CD4-positive, alpha-beta T cell (primary cell): Measurements from ENCODE around the gene ZDBF2. TPM values are rescaled to one million over a fixed set of nuclear protein-coding genes. Genes with fewer than 3 reads are reported as not detected.

ENCODE experiments used
- ATAC-seq: fragments of 200-7000 bp; cut with Tn5 transposase; one replicate; pipeline ENCODE4 v1.10.0; 2022; ENCODE audit warnings: mild to moderate bottlenecking; ENCODE audit not compliant: poor library complexity
- CTCF ChIA-PET: fragments of 350-600 bp; sonication (Branson Sonifier 250); formaldehyde crosslinking; loops from one replicate; lab custom pipeline; 2021; ENCODE audit warnings: antibody characterized with exemption, inconsistent platforms; lab: Charles Lee
- POLR2A ChIA-PET: fragments of 350-600 bp; sonication (Branson Sonifier 250); formaldehyde crosslinking; loops from one replicate; lab custom pipeline; 2021; ENCODE audit warnings: antibody characterized with exemption, inconsistent platforms; lab: Charles Lee
- DNase-seq, 14 experiments: peaks; one replicate each; pipeline ENCODE4 v3.0.0-alpha.2; 2013 to 2020; ENCODE audit warnings: mixed read lengths in 2 of 14
- H3K27ac ChIP-seq, 2 donors: one replicate each; pipeline versions ENCODE4 v1.5.1 to v1.7.0; 2013; ENCODE audit warnings: low read length in 2 of 2, low read depth in 1 of 2, mild to moderate bottlenecking in 1 of 2
- H3K27me3 ChIP-seq, 2 experiments: 1 replicate in 1 of 2; 2 replicates in 1 of 2; pipeline versions ENCODE4 v1.6.1 to v1.7.0; 2013; ENCODE audit warnings: low read length in 2 of 2, control low read depth in 1 of 2, mild to moderate bottlenecking in 1 of 2, moderate library complexity in 1 of 2; ENCODE audit not compliant: insufficient read depth in 2 of 2, control insufficient read depth in 1 of 2
- H3K36me3 ChIP-seq: one replicate; pipeline ENCODE4 v1.6.1; 2013; ENCODE audit warnings: low read length, control low read depth; ENCODE audit not compliant: insufficient read depth
- H3K4me1 ChIP-seq: one replicate; pipeline ENCODE4 v1.6.1; 2013; ENCODE audit warnings: low read length, control low read depth; ENCODE audit not compliant: insufficient read depth
- H3K4me3 ChIP-seq: one replicate; pipeline ENCODE4 v1.5.1; 2013; ENCODE audit warnings: mild to moderate bottlenecking, low read length, moderate library complexity
- H3K9me3 ChIP-seq, 2 experiments: 1 replicate in 1 of 2; 2 replicates in 1 of 2; pipeline versions ENCODE4 v1.6.1 to v1.7.0; 2013; ENCODE audit warnings: low read length in 2 of 2, mild to moderate bottlenecking in 2 of 2, control low read depth in 1 of 2, moderate library complexity in 1 of 2; ENCODE audit not compliant: control insufficient read depth in 1 of 2, insufficient read depth in 1 of 2
- H3K27ac Mint-ChIP-seq: one replicate; pipeline ENCODE4 v1.8.0; 2020; ENCODE audit warnings: mixed read lengths
- H3K27me3 Mint-ChIP-seq: one replicate; pipeline ENCODE4 v1.8.0; 2021; ENCODE audit warnings: mixed read lengths
- H3K36me3 Mint-ChIP-seq: one replicate; pipeline ENCODE4 v1.8.0; 2021; ENCODE audit warnings: low read depth, mixed read lengths
- H3K4me1 Mint-ChIP-seq: one replicate; pipeline ENCODE4 v1.8.0; 2021; ENCODE audit warnings: low read depth, mixed read lengths
- H3K4me3 Mint-ChIP-seq: one replicate; pipeline ENCODE4 v1.8.0; 2020; ENCODE audit warnings: mild to moderate bottlenecking, mixed read lengths
- H3K9me3 Mint-ChIP-seq: one replicate; pipeline ENCODE4 v1.8.0; 2020; ENCODE audit warnings: mixed read lengths
- intact Hi-C, 2 experiments: fragments of 100-400 bp; cut with DNase I in 1 of 2; cut with micrococcal nuclease in 1 of 2; formaldehyde crosslinking; loops; one replicate each; pipeline versions ENCODE4 v1.15.1 to v1.9.0; 2023 to 2025; cut with DNase I, micrococcal nuclease
- total RNA-seq, 174 experiments: library from RNA in 2 of 174; stranded (reverse) in 2 of 174; gene quantifications; one replicate each; pipeline ENCODE4 v1.2.3 and lab custom pipeline; 2021 to 2026
- TF ChIP-seq, protein P1 (sequence below): fragments of 200-600 bp; IDR thresholded peaks from one replicate; pipeline ENCODE4 v1.8.0; 2022; ENCODE audit warnings: antibody characterized with exemption, mild to moderate bottlenecking

ZDBF2 gene
- total RNA-seq, 2 experiments from 2014 or later: 28.7 to 29.7 TPM

DNA sequence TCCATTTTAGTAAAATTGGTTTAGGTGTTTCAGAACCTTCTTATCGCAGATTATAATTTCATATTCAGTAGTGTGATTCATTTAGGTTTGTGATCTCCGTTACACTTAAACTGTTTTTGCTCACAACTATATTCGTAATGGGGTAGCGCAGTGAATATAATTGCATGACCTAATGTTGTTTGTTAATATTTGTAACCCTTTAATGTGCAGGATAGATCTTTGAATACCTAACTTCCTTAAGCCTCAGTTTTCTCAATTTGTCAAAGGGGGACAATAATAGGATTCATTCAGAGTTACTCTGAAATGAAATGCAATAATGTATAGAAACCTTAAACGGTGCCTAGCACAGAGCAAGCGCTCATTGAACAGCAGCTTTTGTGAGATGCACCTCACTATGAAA is 558 bp upstream of the ZDBF2 start:
- CTCF ChIA-PET: no interaction called here
- peak overlapping the region; percentile 65 for H3K4me3 ChIP-seq
- no peaks in the 10 kb centered on the region for H3K36me3 ChIP-seq
- Mint-ChIP-seq H3K36me3 (peaks cover 10% of the 10 kb centered on the region), H3K4me3 (peak overlapping the region; percentile 92), H3K9me3 (no peaks in the 10 kb centered on the region), H3K27ac (peak overlapping the region; percentile 88), H3K27me3 (peaks cover 75% of the 10 kb centered on the region), H3K4me1 (peaks cover 25% of the 10 kb centered on the region)
- no peak overlapping the region for H3K27ac ChIP-seq
- ATAC-seq (no peak), DNase-seq (no peak)
- intact Hi-C loops: loop anchor here (10.0 kb wide), 3 partner anchors 119 to 1991 kb away; partner anchors contain the start of genes EEF1B2 (in 1 of the 2), FASTKD2 (in 1 of the 2), MDH1B (in 1 of the 2) and NDUFS1 (in 1 of the 2)
- peaks cover 0 to 20% of the 10 kb centered on the region in 2 experiments for H3K9me3 ChIP-seq
- peaks cover 34 to 41% of the 10 kb centered on the region in 2 experiments for H3K27me3 ChIP-seq
- POLR2A ChIA-PET: no interaction called here
- peaks cover 15% of the 10 kb centered on the region for H3K4me1 ChIP-seq
- TF ChIP-seq, protein P1, sequence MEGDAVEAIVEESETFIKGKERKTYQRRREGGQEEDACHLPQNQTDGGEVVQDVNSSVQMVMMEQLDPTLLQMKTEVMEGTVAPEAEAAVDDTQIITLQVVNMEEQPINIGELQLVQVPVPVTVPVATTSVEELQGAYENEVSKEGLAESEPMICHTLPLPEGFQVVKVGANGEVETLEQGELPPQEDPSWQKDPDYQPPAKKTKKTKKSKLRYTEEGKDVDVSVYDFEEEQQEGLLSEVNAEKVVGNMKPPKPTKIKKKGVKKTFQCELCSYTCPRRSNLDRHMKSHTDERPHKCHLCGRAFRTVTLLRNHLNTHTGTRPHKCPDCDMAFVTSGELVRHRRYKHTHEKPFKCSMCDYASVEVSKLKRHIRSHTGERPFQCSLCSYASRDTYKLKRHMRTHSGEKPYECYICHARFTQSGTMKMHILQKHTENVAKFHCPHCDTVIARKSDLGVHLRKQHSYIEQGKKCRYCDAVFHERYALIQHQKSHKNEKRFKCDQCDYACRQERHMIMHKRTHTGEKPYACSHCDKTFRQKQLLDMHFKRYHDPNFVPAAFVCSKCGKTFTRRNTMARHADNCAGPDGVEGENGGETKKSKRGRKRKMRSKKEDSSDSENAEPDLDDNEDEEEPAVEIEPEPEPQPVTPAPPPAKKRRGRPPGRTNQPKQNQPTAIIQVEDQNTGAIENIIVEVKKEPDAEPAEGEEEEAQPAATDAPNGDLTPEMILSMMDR: no peak

DNA sequence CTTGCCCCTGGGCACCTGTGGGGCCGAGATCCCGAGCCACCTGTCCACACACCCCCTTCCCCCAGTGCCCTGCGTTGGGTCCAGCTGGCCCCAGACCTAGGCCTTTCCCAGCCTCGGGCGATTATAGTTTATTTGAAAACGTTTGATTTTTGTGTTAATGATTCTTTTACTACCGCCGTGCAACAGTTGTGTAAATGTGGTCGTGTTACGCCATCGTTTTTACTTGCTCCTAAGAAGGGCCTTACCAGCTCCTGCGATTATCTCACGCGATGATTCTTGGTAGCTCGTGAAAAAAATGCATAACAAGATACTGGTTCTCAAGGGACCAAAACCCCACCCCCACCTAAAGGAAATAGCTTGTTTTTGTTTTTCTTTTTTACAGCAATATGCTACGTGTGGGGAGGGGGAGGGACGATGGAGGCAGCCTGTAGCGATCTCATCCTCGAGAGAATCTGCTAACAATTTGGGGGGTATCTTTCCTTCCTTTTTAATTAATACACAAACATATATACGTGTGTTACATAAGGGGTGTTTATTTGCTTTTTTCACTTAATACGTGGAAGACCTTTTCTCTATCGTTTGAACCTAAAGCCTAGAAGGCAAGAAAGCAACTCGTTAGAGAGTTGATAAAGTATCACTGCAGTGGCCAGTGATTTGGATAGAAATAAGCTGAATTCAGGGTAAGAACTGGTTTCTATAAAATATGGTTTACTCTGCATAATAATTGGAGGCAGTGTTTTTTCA is 1.0 kb downstream of the ZDBF2 start:
- CTCF ChIA-PET: no interaction called here
- Mint-ChIP-seq H3K27me3 (peaks cover 66% of the 10 kb centered on the region), H3K27ac (peak overlapping the region; percentile 89)

DNA sequence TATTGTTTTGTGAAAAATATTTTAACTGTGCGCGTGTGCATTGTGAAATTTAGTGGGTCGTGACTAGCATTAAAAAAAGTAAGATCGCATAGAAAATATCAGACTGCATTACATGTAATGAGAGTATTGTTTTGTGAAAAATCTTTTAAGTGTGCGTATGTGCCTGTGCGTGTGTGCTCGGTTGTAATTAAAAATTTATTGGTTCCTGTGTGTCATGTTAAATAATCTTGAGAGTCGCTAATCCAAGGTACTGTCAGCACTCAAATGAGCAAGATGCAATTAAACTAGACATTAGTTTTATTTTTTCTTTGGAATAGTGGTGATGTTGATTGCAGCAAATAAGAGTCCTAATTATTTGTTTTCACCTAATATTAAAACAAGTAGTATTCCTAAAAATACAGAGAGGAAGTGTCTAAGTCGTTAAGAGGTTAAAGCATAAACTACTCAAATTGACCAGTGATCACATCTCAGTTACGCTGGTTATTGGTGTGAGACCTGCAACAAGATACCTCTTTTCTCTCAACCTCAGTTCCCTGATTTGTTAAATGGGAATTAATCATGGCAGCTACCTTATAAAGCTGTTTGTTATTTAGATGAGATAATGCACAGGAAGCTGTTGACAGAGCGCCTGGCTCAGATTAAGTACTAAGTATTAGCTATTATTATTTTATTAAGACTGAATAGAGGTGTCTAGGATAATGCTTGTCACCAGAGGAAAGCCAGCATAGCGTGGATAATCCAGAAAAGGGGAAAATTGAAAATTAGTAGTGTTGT is 1.9 kb downstream of the ZDBF2 start:
- H3K27me3 Mint-ChIP-seq: peaks cover 58% of the 10 kb centered on the region
- H3K4me1 Mint-ChIP-seq: peaks cover 25% of the 10 kb centered on the region
- no peak for DNase-seq
- no peaks in the 10 kb centered on the region for H3K9me3 Mint-ChIP-seq
- intact Hi-C loops: loop anchor here (5.0 to 10.0 kb wide), 4 partner anchors 114 to 1988 kb away; partner anchors contain the start of genes EEF1B2 (in 1 of the 2), FASTKD2 (in 1 of the 2), MDH1B (in 1 of the 2) and NDUFS1 (in 1 of the 2)
- Histone ChIP-seq H3K27ac (no peak overlapping the region), H3K9me3 (peaks cover 0 to 17% of the 10 kb centered on the region in 2 experiments), H3K36me3 (no peaks in the 10 kb centered on the region), H3K27me3 (peaks cover 27 to 31% of the 10 kb centered on the region in 2 experiments), H3K4me3 (no peak overlapping the region), H3K4me1 (peaks cover 15% of the 10 kb centered on the region)
- TF ChIP-seq, protein P1: no peak
- ChIA-PET CTCF (no interaction called here), POLR2A (no interaction called here)
- peak overlapping the region; percentile 92 for H3K4me3 Mint-ChIP-seq
- ATAC-seq: no peak
- no peak overlapping the region for H3K27ac Mint-ChIP-seq
- peaks cover 14% of the 10 kb centered on the region for H3K36me3 Mint-ChIP-seq

More for the DNA sequence above, 1.0 kb downstream of the ZDBF2 start:
- H3K4me3 ChIP-seq: peak overlapping the region; percentile 65
- Mint-ChIP-seq H3K36me3 (peaks cover 10% of the 10 kb centered on the region), H3K4me1 (peaks cover 25% of the 10 kb centered on the region), H3K9me3 (no peaks in the 10 kb centered on the region), H3K4me3 (peak overlapping the region; percentile 92)
- POLR2A ChIA-PET: interaction anchor here (0.8 to 1.3 kb wide), 5 partner anchors 11 to 891 kb away, joined by 3 to 6 read pairs (median 3); partner anchors contain the start of genes EEF1B2, KLF7 and NDUFS1
- TF ChIP-seq, protein P1: no peak
- intact Hi-C loops: loop anchor here (5.0 to 10.0 kb wide), 4 partner anchors 113 to 1989 kb away; partner anchors contain the start of genes EEF1B2 (in 1 of the 2), FASTKD2 (in 1 of the 2), MDH1B (in 1 of the 2) and NDUFS1 (in 1 of the 2)
- H3K9me3 ChIP-seq: peaks cover 0 to 20% of the 10 kb centered on the region in 2 experiments
- no peaks in the 10 kb centered on the region for H3K36me3 ChIP-seq
- peaks cover 35 to 37% of the 10 kb centered on the region in 2 experiments for H3K27me3 ChIP-seq
- DNase-seq (peak in 7 of 14 experiments; percentile 0 to 75 (median 25)), ATAC-seq (peak; percentile 63)
- peaks cover 15% of the 10 kb centered on the region for H3K4me1 ChIP-seq
- peak overlapping the region in 1 of 2 donors; percentile 38 for H3K27ac ChIP-seq
